DND-41 (cell line): ENCODE results near the gene CREBL2.

Source experiments
- CTCF ChIP-seq: IDR thresholded peaks from 2 replicates; pipeline ENCODE4 v1.5.1; 2012; ENCODE audit warnings: borderline replicate concordance, low read length, moderate library complexity, mild to moderate bottlenecking; ENCODE audit not compliant: poor library complexity, severe bottlenecking; ENCODE audit errors: extremely low read depth
- EZH2 ChIP-seq: IDR thresholded peaks from 3 replicates; pipeline ENCODE4 v1.6.1; 2012; ENCODE audit warnings: borderline replicate concordance, low read depth, mild to moderate bottlenecking, moderate library complexity, low read length, inconsistent platforms; ENCODE audit not compliant: severe bottlenecking

- TF ChIP-seq CTCF, result no peak
- no peak for TF ChIP-seq EZH2
These were observed 49.6 kb upstream of the CREBL2 start for GRCh38 chr12:12562016-12562483.
